GM12891 (cell line): Measurements from ENCODE around the gene CDK14.

Source experiments
- PAX5 ChIP-seq: IDR thresholded peaks from 2 replicates; pipeline ENCODE4 v1.6.1; 2011; ENCODE audit warnings: low read length, moderate library complexity, mild to moderate bottlenecking; ENCODE audit not compliant: insufficient read depth, severe bottlenecking
- POLR2A ChIP-seq: IDR thresholded peaks from 2 replicates; pipeline ENCODE4 v1.6.1; 2011; ENCODE audit warnings: low read depth, low read length, control low read depth
- POLR2AphosphoS5 ChIP-seq: IDR thresholded peaks from 2 replicates; pipeline ENCODE4 v1.6.1; 2011; ENCODE audit warnings: low read depth, low read length, control low read depth
- POU2F2 ChIP-seq: IDR thresholded peaks from 2 replicates; pipeline ENCODE4 v1.6.1; 2011; ENCODE audit warnings: low read depth, mild to moderate bottlenecking, control low read depth, low read length, moderate library complexity
- SPI1 ChIP-seq: IDR thresholded peaks from 2 replicates; pipeline ENCODE4 v1.6.1; 2011; ENCODE audit warnings: low read depth, low read length, control low read depth
- TAF1 ChIP-seq: IDR thresholded peaks from 2 replicates; pipeline ENCODE4 v1.6.1; 2011; ENCODE audit warnings: low read depth, low read length, control low read depth

- no peak for TF ChIP-seq POU2F2
- no peak for TF ChIP-seq TAF1
- TF ChIP-seq POLR2A: no peak
- no peak for TF ChIP-seq POLR2AphosphoS5
- TF ChIP-seq SPI1: no peak
- TF ChIP-seq PAX5: no peak
These were observed 6.2 kb downstream of the CDK14 start for GRCh38 chr7:90602303-90602702.
